LNCAP (cell line): Measurements from ENCODE around the gene NDUFS2.

Experiments used
- TF ChIP-seq, protein P1 (sequence below): fragments of 450-650 bp; IDR thresholded peaks from 2 replicates; pipeline ENCODE4 v1.5.1; 2017; ENCODE audit warnings: mild to moderate bottlenecking

The NDUFS2 gene

DNA sequence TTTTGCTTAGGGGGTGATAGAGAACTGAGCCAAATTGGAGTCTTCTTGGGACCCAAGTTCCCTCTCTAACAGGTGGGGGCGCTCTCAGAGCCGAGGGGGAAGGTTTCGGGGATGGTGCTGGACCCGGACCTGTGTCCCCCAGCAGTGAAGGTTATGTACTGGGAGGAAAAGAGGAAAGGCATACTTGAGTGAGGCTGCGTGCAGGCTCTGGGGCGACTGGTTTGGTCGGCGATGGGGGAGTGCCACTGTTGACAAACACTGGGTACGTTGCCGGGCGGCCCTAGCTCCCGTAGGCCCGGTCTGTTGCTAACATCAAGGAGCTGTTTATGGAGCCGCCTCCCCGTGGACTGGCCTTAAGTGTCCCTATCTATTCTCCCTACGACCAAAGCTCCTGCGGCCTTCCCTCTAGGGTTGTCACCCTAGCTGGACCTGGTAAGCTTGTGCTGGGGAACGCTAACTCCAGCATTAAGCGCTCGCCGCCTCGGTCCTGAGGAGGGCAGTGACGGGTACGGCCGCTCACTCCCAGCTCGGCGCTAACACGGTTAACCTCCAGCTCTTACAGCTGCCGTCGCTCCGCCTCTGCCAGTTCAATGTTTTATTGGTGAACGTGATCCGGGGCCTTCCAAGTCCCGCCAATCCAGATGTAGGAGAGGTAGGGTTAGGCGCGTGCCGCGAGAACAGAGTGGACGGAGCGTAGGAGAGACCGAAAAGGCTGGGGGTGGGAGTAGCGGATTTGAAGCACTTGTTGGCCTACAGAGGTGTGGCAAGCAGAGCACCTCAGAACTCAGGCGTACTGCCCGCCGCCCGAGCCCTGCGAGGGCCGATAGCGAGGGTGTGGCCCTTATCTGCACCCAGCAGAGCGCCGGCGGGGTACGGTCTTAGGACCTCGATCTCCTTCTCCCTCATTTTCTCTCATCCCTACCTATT lies 36.2 kb upstream of the NDUFS2 start, which contains the start of gene PPOX:
Gene PPOX, plus strand, starts transcription at position 685 of the 927 bp plus-strand sequence. CDS start 422 bp downstream, outside the sequence.
- TF ChIP-seq, protein P1, sequence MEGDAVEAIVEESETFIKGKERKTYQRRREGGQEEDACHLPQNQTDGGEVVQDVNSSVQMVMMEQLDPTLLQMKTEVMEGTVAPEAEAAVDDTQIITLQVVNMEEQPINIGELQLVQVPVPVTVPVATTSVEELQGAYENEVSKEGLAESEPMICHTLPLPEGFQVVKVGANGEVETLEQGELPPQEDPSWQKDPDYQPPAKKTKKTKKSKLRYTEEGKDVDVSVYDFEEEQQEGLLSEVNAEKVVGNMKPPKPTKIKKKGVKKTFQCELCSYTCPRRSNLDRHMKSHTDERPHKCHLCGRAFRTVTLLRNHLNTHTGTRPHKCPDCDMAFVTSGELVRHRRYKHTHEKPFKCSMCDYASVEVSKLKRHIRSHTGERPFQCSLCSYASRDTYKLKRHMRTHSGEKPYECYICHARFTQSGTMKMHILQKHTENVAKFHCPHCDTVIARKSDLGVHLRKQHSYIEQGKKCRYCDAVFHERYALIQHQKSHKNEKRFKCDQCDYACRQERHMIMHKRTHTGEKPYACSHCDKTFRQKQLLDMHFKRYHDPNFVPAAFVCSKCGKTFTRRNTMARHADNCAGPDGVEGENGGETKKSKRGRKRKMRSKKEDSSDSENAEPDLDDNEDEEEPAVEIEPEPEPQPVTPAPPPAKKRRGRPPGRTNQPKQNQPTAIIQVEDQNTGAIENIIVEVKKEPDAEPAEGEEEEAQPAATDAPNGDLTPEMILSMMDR, result peak; percentile 54; the same call in 1 of the 2 replicates

DNA sequence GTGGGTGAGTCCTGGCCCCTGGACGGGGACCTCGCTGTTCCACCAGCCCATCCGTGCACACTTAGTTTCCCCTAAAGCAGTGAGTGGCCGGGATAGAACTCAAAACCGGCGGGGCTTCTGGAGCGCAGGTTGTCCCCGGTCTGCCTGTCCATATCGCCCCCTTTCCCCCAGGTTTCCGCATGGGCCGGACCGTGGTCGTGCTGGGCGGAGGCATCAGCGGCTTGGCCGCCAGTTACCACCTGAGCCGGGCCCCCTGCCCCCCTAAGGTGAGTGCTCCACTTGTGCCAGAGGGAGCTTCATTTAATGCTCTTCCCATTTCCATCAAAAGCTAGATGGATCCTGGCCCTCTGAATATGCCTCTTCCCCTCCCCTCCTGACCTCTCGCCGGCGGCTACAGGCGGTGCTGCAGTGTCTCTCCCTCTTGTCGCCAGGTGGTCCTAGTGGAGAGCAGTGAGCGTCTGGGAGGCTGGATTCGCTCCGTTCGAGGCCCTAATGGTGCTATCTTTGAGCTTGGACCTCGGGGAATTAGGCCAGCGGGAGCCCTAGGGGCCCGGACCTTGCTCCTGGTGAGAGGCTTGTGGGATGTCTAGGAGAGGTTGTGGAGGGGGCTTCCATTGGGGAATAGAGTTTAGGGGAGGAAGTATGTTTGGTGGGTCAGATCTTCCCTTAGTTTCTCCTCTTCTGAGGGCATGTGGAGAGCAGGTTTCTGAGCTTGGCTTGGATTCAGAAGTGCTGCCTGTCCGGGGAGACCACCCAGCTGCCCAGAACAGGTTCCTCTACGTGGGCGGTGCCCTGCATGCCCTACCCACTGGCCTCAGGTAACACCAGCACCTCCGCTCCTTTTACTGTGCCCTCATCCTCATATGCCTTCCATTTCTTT lies 35.3 kb upstream of the NDUFS2 start:
- TF ChIP-seq, protein P1, result no peak

DNA sequence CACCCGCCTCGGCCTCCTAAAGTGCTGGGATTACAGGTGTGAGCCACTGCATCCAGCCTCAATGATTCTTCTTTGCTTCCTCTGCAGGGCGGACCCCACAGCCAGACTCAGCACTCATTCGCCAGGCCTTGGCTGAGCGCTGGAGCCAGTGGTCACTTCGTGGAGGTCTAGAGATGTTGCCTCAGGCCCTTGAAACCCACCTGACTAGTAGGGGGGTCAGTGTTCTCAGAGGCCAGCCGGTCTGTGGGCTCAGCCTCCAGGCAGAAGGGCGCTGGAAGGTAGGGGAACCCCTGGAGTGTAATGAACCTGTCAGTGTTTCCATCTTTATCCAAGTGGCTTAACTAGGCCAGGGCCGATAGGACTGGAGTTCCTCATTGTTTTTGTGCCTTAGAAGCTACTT lies 33.3 kb upstream of the NDUFS2 start:
- TF ChIP-seq, protein P1, result no peak

DNA sequence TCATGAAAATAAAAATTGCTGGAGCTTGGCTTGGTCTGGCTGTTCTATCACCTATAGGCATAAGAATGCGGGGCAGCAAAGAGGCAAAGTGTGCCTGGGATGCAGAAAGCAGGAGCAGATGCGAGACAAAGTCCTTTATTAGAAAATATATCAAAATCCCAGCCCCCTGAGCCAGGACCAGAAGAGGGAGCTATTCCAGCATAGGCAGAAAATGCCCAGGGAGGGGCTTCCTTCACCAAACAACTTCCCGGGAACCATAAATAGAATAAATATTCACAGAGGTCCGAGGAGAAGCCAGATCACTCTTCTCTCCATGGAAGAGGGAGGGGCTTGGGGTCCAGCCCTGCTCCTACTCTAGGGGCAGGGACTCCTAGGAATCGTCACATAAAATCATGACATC lies 31.0 kb upstream of the NDUFS2 start:
- TF ChIP-seq, protein P1, result no peak; the same call in 1 of the 2 replicates

DNA sequence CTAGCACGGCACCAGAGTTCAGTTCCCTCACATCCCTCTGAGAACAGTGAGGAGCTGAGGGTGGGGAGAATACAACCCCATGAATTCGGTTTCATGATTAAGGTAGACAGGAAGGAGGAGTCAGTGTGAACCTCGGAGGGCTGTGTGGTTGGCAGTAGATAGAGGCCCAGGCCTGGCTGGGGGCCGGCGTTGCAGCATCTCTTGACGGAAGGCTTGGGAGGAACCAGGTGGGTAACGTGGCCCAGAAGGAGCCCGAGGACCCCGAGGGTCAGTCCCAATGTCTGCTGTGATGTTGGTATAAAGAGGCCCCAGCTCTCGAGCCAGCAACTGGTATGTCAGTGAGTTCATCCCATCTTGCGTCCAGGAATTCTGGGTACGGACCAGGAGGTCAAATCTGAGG lies 30.5 kb upstream of the NDUFS2 start:
- TF ChIP-seq, protein P1, result no peak

DNA sequence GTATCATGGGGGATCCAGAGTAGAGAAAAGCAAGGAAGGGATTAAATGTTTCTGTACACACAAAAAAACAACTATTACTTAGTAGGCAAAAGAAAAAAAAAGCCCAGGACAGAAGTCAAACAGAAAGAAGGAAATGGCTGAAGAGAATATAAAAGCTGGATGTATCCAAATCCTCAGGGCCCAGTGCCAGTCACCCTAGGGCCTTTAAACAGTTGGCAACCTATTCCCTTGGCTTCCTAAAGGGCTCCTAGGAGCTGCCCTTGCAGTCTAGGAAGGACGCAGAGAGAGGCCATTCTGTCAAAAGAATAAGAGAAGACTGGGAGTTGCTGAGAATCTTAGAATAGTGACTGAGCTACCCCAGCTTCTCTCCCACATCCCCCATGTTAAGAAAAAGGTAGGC lies 29.8 kb upstream of the NDUFS2 start:
- TF ChIP-seq, protein P1, result no peak

DNA sequence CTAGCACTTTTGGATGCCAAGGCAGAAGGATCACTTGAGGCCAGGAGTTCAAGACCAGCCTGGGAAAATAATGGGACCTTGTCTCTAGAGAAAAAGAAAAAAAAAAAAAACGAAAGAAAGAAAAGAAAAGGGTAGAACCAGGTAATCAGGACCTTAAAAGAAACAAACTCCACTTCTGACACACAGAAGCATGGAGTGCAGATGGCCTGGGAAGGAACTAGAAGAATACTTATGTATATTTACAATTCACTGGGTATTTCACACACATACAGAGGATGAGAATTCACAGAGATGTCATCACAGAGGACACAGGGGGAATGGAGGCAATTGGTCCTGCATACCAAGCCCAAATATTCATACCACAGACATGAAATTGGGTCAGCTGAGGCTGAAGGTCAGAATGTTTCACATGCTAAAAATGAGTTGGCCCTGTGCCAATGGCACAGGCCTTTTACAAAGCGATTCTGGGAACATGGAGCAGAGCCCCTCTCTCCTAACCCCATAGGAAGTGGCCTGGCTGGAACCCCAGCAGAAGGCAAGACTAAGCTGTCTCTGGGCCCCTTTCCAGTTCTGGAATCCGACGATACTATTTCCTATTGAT lies 29.3 kb upstream of the NDUFS2 start:
- TF ChIP-seq, protein P1, result no peak
